D721Med (cell line): ENCODE measurements around the gene ABCD3.
"Not testable (repeated sequence)": the region's sequence is repeated elsewhere in the genome, so short reads cannot be mapped to it uniquely, and the experiment has no call there.

Experiments used
- DNase-seq: peaks from one replicate; pipeline ENCODE4 v3.0.0; 2011; ENCODE audit warnings: low spot score; ENCODE audit not compliant: insufficient read length
- FAIRE-seq: peaks from 2 replicates; lab custom pipeline; 2011; peaks lifted over from hg19 to GRCh38; lab: Jason Lieb, UNC
- TF ChIP-seq, protein P1 (sequence below): IDR thresholded peaks from 2 replicates; pipeline ENCODE4 v1.5.1; 2012; ENCODE audit warnings: mild to moderate bottlenecking, control low read depth; ENCODE audit not compliant: insufficient read depth; ENCODE audit errors: missing control alignments

Gene ABCD3

DNA sequence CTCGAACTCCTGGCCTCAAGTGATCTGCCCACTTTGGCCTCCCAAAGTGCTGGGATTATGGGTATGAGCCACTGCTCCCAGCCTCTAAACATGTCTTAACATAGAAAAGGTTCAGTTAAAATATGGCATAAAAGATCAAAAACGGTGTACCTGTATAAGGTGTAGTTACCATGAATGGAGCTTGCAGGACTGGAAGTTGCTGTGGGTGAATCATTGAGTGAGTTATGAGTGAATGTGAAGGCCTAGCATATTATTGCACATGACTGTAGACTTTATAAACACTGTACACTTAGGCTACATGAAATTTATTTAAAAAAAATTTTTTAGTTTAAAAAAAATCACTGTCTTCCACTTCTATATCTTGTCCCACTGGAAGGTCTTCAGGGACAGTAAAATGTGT is 15.7 kb downstream of the ABCD3 start:
- DNase-seq (no peak), FAIRE-seq (no peak)
- TF ChIP-seq, protein P1, sequence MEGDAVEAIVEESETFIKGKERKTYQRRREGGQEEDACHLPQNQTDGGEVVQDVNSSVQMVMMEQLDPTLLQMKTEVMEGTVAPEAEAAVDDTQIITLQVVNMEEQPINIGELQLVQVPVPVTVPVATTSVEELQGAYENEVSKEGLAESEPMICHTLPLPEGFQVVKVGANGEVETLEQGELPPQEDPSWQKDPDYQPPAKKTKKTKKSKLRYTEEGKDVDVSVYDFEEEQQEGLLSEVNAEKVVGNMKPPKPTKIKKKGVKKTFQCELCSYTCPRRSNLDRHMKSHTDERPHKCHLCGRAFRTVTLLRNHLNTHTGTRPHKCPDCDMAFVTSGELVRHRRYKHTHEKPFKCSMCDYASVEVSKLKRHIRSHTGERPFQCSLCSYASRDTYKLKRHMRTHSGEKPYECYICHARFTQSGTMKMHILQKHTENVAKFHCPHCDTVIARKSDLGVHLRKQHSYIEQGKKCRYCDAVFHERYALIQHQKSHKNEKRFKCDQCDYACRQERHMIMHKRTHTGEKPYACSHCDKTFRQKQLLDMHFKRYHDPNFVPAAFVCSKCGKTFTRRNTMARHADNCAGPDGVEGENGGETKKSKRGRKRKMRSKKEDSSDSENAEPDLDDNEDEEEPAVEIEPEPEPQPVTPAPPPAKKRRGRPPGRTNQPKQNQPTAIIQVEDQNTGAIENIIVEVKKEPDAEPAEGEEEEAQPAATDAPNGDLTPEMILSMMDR = no peak

DNA sequence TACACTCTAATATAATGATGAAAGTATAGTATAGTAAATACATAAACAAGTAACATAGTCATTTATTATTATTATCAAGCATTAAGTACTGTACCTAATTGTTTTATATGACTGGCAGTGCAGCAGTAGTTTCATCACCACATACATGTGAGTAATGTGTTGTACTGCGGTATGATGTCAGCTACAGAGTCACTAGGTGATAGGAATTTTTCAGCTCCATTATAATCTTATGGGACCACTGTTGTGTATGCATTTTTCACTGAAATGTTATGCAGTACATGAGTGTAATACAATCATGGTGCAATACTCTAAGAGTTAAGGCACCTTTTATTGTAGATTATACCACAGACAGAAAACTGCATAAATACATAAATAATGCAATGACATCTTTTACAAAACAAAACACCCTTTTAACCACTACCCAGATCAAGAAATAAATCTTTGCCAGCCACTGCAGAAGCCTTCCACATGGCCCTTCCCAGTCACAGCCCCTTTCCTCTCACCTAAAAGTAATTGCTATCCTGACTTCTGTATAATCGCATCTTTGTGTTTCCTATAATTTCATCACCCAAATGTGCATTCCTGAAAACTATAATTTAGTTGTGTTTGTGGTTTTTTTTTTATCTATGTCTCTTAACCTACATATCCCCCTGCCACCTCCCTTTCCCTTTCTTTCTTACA is 16.3 kb downstream of the ABCD3 start:
- DNase-seq (no peak), FAIRE-seq (no peak)

DNA sequence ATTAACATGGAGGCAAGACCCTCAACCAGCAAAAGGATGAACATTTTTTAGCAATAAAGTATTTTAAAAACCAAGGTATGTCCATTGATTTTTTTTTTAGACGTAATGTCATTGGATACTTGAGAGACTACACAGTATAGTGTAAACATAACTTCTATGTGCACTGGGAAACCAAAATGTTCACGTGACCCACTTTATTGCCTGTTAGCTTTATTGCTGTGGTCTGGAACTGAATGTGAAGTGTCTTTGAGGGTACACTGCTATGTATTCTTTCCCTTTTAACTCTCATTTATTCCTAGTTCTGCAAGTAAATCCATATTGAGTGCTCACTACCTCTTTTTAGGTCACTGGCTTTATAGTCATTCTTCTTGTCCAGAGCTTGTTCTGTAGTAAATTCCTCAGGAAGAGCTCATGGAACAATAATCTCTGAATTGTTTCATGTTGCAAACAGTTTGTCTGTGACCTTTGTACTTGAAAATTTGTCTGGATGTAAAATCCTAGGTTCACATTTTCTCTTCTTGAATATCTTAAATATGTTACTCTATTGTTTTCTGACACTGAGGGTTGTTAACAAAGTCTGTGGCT is 20.6 kb downstream of the ABCD3 start:
- no peak for DNase-seq
- TF ChIP-seq, protein P1 = no peak
- no peak for FAIRE-seq

More for the DNA sequence above, 16.3 kb downstream of the ABCD3 start:
- TF ChIP-seq, protein P1 = no peak

DNA sequence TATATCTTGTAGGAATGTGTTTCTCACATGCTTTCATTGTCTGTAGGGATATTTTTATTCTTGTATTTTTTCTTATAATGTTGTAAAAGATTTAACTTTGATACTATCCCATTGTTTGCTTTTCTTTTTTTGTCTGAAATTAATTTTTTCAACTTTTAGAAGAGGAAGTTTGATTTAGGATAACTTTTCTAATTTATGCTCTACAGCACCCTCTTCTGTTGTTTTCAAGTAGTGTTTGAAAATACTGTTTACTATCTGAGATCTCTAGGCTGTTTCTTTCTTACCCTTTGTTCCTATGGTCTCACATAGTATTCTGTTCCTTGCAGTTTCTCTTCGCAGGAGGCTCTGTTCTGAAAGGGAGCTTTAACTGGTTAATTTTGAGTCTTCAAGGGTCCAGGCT is 21.9 kb downstream of the ABCD3 start:
- no peak for DNase-seq
- TF ChIP-seq, protein P1 = no peak
- FAIRE-seq = no peak

DNA sequence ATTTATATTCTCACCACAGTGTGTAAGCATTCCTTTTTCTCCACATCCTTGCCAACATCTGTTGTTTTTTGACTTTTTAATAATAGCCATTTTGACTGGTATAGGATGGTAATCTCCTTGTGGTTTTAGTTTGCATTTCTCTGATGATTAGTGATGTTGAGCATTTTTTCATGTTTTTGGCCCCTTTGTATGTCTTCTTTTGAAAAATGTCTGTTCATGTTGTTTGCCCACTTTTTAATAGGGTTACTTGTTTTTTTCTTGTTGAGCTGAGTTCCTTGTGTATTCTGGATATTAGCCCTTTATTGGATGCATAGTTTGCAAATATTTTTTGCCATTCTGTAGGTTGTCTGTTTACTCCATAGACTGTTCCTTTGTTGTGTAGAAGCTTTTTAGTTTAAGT is 24.9 kb downstream of the ABCD3 start:
- not testable (repeated sequence) for DNase-seq, FAIRE-seq

DNA sequence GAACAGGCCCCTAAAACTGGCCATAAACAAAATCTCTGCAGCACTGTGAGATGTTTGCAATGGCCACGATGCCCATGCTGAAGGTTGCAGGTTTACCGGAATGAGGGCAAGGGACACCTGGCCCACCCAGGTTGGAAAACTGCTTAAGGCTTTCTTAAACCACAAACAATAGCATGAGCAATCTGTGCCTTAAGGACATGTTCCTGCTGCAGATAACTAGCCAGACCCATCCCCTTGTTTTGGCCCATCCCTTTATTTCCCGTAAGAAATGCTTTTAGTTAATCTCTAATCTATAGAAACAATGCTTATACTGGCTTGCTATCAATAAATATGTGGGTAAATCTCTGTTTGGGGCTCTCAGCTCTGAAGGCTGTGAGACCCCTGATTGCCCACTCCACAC is 26.6 kb downstream of the ABCD3 start:
- not testable (repeated sequence) for FAIRE-seq, DNase-seq

DNA sequence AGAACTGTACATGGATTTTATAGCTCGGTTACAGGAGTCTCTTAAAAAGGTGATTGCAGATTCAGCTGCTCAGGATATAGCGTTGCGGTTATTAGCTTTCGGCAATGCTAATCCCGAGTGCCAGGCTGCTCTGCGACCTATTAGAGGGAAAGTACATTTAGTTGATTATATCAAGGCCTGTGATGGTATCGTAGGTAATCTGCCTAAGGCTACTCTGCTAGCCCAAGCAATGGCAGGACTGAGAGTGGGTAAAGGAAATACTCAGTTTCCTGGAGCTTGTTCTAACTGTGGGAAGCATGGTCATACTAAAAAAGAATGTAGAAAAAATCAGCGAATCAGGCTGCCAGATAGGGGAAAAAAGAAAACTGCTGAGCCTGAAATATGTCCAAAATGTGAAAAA is 27.5 kb downstream of the ABCD3 start:
- FAIRE-seq, DNase-seq: not testable (repeated sequence)

DNA sequence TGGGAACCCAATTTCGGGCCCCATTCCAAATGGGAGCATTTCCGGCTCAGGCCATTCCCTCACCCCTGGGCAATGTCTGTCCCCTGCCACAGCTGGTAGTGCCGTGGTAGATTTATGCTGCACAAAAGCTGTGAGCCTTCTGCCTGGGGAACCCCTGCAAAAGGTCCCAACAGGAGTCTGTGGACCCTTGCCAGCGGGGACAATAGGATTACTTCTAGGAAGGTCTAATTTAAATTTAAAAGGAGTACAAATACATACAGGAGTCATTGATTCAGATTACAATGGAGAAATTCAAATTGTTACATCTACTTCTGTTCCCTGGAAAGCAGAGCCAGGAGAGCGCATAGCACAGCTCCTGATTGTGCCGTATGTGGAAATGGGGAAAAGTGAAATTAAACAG is 28.0 kb downstream of the ABCD3 start:
- FAIRE-seq, DNase-seq: not testable (repeated sequence)

DNA sequence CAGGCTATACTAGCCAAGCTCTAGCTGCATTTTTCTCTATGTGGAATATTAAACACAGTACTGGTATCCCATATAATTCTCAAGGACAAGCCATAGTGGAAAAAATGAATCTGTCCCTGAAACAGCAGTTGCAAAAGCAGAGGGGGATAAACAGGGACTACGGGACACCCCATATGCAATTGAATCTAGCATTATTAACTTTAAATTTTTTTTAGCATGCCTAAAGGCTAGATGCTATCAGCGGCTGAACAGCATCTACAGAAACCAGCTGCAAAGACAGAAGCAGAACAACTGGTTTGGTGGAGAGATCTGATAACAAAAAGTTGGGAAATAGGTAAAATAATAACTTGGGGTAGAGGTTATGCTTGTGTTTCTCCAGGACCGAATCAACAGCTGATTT is 30.6 kb downstream of the ABCD3 start:
- DNase-seq, FAIRE-seq: not testable (repeated sequence)

DNA sequence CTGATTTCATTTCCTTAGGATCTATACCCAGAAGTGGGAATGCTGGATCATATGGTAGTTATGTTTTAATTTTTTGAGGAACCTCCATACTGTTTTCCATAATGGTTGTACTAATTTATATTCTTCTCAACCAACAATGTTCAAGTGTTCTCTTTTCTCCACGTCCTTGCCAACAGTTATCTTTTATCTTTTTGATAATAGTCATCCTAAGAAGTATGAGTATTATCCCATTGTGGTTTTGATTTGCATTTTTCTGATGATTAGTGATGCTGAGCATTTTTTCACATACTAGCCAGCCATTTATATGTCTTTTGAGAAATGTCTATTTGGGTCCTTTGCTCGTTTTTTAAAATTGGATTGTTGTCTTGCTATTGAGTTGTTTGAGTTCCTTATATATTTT is 38.5 kb downstream of the ABCD3 start:
- TF ChIP-seq, protein P1 = no peak
- DNase-seq (no peak), FAIRE-seq (no peak)
